GM19463 (cell line): ENCODE data around the gene OR2AG2.
"Not testable (repeated sequence)": the region's sequence is repeated elsewhere in the genome, so short reads cannot be mapped to it uniquely, and the experiment has no call there.

ENCODE experiments used
- ATAC-seq: cut with Tn5 transposase; IDR thresholded peaks from one replicate; pipeline ENCODE4 v1.9.1; 2021; ENCODE audit warnings: mild to moderate bottlenecking, moderate library complexity; ENCODE audit not compliant: unreplicated experiment

The OR2AG2 gene, protein sequence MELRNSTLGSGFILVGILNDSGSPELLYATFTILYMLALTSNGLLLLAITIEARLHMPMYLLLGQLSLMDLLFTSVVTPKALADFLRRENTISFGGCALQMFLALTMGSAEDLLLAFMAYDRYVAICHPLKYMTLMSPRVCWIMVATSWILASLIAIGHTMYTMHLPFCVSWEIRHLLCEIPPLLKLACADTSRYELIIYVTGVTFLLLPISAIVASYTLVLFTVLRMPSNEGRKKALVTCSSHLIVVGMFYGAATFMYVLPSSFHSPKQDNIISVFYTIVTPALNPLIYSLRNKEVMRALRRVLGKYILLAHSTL

GRCh38 chr11:6771926-6772893 is at the start of gene OR2AG2:
TSS of gene OR2AG2 (minus strand) at chr11:6771976. CDS start at chr11:6768957, 3,019 bp downstream.
- peak; percentile 87 for ATAC-seq

- no peak for ATAC-seq
Measured at GRCh38 chr11:6818967-6819366, 47.2 kb upstream of the OR2AG2 start.

DNA sequence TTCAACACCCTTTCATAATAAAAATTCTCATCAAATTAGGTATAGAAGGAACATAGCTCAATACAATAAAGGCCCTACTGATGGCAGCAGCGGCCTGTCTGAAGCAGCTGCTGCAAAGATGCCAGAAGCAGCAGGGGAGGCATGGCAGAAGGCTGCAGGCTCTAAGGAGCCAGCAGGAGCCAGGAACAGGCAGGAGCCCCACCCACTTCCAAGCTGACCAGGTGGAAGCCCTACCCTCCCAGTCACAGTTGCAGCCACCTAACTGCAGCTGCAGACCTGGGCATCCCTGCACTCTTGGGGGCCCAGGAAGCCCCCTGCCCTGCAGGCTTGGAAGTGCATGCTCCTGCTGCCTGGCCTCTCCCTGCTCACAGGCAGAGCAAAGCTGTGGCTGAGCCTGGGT is 45.9 kb upstream of the OR2AG2 start:
- no peak for ATAC-seq

- no peak for ATAC-seq
Measured at GRCh38 chr11:6813656-6814055, 41.9 kb upstream of the OR2AG2 start.

DNA sequence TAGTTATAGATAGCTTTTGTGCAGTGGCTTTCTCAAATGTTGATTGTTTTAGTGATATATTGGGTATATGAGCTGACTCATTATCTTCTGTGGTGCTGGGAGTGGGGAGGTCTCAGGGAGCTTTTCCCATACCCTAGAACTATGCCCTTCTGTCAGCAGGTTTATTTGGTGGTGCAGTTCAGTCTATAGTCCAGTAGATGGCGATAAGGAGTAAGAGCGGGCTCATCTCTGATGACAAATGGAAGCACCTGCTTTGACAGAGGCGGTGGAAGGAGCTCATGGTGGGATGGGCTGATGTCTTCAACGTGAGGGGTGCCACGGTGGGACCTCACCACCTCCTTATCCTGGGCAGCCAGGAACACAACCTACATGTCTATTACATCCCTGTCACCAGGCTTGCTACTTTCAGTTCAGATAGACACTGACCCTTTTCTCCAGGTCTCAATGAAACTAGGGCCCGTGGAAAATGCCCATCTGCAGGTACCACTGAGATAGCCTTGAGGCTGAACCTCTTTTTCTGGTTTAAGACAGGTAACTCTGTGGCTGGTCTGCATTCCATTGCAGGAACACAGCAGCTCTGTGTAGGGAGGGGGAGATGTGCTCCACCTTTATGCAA is 40.7 kb upstream of the OR2AG2 start:
- ATAC-seq, result no peak

GRCh38 chr11:6801075-6801474 is 29.3 kb upstream of the OR2AG2 start:
- not testable (repeated sequence) for ATAC-seq

DNA sequence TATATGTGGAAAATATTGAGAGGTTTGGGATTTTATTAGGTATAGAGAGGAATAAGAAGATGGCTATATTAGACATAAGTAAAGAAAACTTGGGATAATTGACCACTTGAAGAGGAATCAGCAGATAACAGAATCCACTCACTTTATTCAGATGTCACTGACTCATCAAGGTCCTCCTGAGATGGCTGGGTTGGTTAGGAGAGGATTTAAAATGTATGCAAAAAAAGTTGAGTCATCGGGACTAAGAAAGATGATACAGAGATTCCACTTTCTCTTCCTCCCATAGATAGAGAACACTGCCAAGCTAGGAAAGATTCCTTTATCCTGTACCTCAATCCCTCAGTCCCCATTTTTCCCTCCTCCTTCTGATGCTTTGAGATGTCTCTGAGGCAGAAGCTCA is 27.6 kb upstream of the OR2AG2 start, which contains the start of gene OR6A2:
TSS of gene OR6A2 (minus strand) at position 288 of the 400 bp plus-strand sequence. CDS start 3,981 bp downstream, outside the sequence.
- no peak for ATAC-seq

DNA sequence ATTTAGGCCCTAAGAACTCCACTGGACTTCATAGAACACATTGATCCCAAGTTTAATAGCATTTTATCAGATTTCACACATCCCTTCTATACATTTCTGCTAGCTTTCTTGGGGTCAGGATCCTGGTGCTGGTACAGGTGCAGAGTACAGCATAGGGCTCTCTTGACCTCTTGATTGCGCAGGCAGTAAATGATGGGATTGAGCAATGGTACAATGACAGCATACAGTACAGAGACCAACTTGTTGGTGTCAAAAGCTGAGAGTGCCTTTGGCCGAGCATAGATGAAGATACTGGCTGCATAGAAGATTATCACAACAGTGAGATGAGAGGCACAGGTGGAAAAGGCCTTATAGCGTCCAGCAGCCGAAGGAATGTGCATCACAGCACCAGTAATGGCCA is 22.9 kb upstream of the OR2AG2 start:
- ATAC-seq, result no peak

DNA sequence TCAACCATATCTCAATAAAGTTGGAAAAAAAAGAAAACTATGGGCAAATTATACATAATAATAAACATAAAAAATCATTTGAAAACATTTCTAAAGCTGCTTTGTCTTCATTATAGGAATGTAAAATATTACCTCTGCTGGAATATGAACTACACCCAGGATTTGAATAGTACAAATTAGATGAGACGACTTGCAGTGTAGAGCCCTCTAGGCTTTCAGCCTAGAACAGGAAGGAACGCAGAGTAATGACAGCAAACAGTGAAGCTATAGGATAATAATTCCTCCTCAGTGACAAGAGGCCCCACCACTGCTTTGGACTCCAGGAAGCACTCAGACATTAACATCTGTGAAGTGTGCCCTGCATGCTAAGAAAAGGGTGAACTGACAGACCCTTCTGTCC is 18.8 kb upstream of the OR2AG2 start:
- ATAC-seq, result no peak

- ATAC-seq, result no peak
Measured at GRCh38 chr11:6782720-6783119, 10.9 kb upstream of the OR2AG2 start, which contains the start of gene OR2AG1. TSS of gene OR2AG1 (plus strand) at chr11:6783020. CDS start at chr11:6785038, 2,018 bp downstream.

DNA sequence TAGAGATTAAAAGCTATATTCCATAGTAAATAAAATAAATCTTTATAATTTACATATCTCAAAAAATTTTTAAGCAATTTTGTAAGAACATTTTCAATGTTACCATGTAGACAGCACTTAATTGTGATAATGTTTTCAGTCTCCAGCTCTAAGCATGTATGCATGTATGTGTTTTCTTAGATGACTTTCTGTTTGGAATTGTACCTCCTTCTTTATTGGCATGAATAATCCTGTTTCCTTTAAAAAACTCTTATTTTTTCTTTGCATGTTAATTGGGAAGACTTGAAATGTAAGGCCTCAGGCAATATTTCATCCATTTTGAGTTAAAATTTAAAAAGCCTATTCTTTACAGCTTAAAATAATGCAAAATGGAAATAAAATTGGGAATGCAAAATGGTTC is 9.1 kb upstream of the OR2AG2 start:
- no peak for ATAC-seq

DNA sequence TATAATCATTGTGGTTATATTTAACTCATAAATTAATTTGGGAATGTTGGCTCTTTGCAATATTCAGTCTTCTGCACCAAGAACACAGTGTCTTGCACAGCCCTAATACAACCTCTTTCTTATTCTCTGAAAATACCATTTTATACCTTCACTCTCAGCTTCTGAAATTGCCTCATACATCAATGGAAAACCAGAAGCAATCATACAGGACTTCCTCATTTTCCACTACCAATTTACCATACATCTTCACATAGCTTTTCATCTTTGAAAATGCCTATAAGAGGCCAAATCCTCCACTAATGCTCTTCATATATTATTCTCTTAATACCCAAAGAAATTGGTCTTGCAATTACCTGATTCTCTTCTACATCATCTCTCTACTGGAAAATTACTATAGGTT is 6.7 kb upstream of the OR2AG2 start:
- no peak for ATAC-seq

GRCh38 chr11:6757373-6757967 is 14.3 kb downstream of the OR2AG2 start:
- peak; percentile 83 for ATAC-seq

GRCh38 chr11:6755953-6756347 is 15.8 kb downstream of the OR2AG2 start:
- ATAC-seq, result no peak

DNA sequence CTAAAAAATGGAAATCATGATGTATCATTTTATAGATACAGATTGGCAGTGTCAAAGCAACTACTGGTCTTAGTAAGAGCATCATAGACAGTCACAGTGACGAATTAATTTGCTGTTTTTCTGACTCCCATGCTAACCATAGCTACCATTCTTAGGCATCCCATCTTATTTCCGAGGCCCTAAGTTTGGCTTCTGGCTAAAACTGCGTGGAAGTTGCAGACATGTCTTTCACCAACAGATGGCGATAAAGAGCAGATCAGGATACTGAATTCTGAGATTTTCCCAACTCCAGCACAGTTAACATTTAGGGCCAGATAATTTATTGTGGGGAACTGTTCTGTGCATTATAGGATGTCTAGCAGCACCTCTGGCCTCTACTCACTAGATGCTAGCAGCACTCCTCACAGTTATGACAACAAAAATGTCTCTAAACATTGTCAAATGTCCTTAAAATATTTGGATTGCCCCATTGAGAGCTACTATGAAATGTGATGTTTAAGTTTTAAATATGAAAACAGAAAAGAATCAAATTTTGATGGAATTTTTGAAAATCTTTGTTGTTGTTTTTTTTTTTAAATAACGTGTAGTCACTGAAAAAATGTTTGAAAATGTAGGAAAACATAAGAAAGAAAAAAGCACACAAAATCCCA is 16.3 kb downstream of the OR2AG2 start:
- ATAC-seq, result peak; percentile 50

GRCh38 chr11:6747097-6747668 is 24.6 kb downstream of the OR2AG2 start:
- ATAC-seq, result no peak

DNA sequence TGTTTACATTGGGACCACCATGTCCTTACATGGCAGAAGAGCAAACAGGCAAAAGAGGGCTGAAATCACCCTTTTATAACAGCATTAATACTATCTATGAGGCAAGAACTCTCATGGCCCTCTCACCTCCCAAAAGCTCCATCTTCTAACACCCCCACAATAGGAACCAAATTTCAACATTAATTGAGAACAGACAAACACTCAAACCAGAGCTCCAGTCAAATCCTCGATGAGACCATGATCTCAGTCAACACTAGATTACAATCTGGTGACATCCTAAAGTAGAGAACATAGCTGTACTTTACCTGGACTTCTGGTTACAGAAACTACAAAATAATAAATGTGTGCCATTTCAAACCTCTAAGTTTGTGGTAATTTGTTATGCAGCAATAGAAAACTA is 25.1 kb downstream of the OR2AG2 start:
- ATAC-seq, result no peak

DNA sequence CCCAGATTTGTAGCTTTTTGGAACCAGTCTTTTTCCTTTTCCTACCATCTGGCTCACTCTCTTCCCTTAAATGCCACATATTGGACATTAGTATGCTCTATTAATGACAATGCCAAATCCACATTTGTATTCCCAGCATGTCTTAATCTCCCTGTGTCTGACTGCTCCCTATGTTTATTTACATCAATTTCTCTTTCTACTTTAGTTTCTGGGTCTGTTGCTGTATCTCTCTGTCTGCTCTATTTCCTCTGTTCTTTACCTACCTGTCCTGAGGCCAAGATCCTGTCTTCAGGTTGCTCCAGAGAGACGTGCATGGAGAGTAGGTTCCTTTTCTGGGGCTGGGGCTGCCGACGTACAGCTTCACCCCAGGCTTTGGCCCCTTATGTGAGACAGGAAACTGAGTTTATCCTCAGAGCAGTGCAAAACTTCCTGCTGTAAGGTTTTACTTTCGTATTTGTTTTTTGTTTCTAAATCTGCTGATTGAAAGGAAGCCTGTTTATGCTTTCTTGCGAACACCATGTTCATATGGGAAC is 25.6 kb downstream of the OR2AG2 start:
- peak; percentile 77 for ATAC-seq

DNA sequence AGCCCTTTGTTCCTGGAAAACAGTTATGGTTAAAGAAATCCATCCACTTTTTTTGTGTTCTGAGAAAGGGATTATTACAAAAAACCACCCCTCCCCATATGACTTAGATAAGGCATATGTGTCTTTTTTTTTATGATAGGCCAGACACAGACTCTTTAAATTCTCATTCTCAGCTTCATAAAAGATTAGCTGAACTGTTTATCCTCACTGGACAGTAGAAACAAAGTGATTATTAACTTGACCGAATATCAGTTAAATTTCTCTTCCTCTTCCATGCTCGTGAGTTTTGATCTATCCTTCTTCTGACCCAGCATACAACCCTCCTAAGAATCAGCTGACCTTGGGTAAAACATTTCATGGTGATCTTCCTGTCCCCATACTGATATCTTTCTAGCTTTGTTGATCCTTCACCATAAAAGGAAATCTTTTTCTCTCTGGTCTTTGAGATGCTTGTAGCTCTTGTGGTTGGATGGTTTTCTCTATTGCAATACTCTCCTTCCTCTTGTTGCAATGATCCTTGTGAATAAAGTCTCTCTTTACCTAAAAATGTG is 26.2 kb downstream of the OR2AG2 start:
- peak; percentile 47 for ATAC-seq
